ENCODE data around the gene NELL1.

NELL1 gene

DNA sequence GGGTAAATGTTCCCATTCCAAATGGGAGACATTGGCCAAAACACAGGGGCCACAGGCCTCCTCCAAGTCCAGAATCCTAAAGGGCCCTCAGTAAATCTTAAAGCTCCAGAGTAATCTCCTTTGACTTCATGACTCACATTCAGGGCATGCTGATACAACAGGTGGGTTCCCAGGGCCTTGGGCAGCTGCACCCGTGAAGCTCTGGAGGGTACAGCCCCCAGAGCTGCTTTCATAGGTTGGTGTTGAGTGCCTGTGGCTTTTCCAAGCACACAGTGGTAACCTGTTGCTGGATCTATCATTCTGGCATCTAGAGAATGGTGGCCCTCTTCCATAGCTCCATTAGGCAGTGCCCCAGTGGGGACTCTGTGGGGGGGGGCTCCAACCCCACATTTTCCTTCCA is 54.0 kb downstream of the NELL1 start:
- Mint-ChIP-seq H3K27ac (no peak overlapping the region), H3K9me3 (no peaks in the 10 kb centered on the region), H3K4me3 (no peak overlapping the region), H3K36me3 (ENCODE audit: low read depth) (no peaks in the 10 kb centered on the region), H3K27me3 (ENCODE audit: low read depth, poor library complexity) (peaks cover 4% of the 10 kb centered on the region), H3K4me1 (no peaks in the 10 kb centered on the region)
- TF ChIP-seq, protein P1, sequence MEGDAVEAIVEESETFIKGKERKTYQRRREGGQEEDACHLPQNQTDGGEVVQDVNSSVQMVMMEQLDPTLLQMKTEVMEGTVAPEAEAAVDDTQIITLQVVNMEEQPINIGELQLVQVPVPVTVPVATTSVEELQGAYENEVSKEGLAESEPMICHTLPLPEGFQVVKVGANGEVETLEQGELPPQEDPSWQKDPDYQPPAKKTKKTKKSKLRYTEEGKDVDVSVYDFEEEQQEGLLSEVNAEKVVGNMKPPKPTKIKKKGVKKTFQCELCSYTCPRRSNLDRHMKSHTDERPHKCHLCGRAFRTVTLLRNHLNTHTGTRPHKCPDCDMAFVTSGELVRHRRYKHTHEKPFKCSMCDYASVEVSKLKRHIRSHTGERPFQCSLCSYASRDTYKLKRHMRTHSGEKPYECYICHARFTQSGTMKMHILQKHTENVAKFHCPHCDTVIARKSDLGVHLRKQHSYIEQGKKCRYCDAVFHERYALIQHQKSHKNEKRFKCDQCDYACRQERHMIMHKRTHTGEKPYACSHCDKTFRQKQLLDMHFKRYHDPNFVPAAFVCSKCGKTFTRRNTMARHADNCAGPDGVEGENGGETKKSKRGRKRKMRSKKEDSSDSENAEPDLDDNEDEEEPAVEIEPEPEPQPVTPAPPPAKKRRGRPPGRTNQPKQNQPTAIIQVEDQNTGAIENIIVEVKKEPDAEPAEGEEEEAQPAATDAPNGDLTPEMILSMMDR (IDR thresholded peaks at IDR 0.05) = no peak
- no peak for DNase-seq

DNA sequence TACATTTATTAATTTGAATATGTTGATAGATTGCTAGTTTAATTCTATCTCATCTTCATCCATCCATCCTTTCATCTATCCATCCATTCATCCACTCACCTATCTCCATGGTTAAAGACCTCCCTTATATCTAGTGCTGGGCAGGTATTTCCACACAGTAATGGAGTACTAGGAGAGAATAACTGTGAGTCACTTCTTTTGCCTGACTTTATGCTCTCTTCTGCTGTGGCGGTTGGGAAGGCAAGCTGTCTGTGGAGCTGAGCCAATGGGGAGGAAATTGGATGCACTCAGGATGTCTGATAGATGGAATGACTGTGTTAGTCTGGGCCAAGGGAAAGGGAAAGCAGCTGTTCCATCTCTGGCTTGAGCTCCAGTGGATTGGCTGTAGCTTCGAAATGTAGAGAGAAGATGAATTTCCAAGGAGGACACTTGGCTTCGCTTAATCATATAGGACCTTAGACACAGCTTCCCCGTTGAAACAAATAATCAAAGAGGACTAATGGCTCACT is 60.3 kb downstream of the NELL1 start:
- H3K27ac Mint-ChIP-seq = no peak overlapping the region
- no peak overlapping the region for H3K4me3 Mint-ChIP-seq
- no peaks in the 10 kb centered on the region for H3K4me1 Mint-ChIP-seq
- H3K9me3 Mint-ChIP-seq = no peaks in the 10 kb centered on the region
- TF ChIP-seq, protein P1 (IDR thresholded peaks at IDR 0.05) = no peak
- no peaks in the 10 kb centered on the region for H3K36me3 Mint-ChIP-seq (ENCODE audit: low read depth)
- DNase-seq = no peak
- H3K27me3 Mint-ChIP-seq (ENCODE audit: low read depth, poor library complexity) = no peaks in the 10 kb centered on the region

DNA sequence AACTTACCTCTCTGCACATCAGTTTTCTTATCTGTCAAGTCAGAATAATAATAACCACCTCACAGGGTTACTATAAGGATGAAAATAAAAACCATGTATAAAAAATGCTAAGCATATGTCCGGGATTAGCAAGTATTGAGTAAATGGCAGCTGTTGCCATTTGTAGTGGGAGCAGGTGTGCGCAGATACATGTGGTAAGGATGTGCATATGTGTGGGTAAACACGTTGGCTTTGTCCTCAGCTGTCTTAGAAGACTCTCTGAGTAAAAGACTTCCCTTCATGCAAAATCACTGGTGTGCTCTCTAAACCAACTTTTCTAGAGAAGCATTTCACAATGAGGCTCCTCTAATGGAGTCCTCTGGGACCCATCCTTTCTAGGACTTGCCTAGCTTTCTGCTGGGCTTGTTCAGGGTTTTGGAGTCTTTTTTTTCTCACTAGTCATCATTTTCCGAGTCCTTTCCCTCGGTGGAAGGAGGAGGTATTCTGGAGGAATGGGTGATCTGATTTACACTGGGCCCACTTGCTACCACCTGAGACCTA is 62.4 kb downstream of the NELL1 start:
- Mint-ChIP-seq H3K27ac (no peak overlapping the region), H3K27me3 (ENCODE audit: low read depth, poor library complexity) (no peaks in the 10 kb centered on the region), H3K36me3 (ENCODE audit: low read depth) (no peaks in the 10 kb centered on the region), H3K4me3 (no peak overlapping the region), H3K4me1 (no peaks in the 10 kb centered on the region), H3K9me3 (no peaks in the 10 kb centered on the region)
- no peak for DNase-seq
- TF ChIP-seq, protein P1 (IDR thresholded peaks at IDR 0.05) = no peak

DNA sequence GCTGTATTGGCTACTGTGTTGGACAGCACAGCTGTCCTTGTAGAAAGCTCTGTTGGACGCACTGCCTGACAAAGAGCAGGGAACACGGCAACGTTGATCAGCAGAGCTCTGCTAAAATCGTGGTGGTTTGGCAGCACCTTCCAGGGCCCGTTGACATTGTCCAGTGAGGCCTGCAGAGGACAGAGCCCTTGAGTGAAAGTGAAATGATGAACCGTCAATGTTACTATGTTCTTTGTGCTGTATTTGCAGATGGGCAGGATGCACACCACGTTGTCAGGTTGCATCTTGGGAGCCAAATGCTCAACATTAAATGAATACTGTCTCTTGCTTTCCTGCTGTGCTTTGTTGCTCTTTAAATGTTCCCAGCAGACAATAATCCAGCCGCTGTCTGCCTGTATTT is 69.7 kb downstream of the NELL1 start:
- Mint-ChIP-seq H3K4me1 (no peaks in the 10 kb centered on the region), H3K9me3 (no peaks in the 10 kb centered on the region), H3K27me3 (ENCODE audit: low read depth, poor library complexity) (peaks cover 11% of the 10 kb centered on the region), H3K36me3 (ENCODE audit: low read depth) (no peaks in the 10 kb centered on the region), H3K4me3 (no peak overlapping the region), H3K27ac (no peak overlapping the region)
- DNase-seq = no peak
- TF ChIP-seq, protein P1 (IDR thresholded peaks at IDR 0.05) = no peak

DNA sequence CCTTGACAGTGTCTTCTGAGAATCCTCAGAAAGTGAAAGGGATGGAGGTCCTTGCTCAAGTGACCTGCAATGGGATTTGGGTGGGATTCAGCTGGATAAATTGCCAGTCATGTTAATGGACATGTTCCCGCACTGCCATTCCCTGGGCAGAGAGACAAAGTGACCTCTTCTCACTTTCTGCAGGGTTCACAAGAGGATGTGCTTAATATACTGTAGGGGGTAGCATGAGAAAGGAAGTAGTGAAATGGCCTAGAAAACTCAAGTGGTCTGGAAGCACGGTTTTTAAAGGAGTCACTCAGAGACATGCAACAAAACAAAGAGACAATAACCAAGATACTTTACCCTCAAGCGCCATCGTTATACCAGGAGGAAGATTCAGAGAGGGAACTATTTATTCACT is 70.2 kb downstream of the NELL1 start:
- Mint-ChIP-seq H3K27me3 (ENCODE audit: low read depth, poor library complexity) (peaks cover 11% of the 10 kb centered on the region), H3K4me3 (no peak overlapping the region), H3K9me3 (no peaks in the 10 kb centered on the region), H3K4me1 (no peaks in the 10 kb centered on the region), H3K27ac (no peak overlapping the region), H3K36me3 (ENCODE audit: low read depth) (no peaks in the 10 kb centered on the region)
- DNase-seq = no peak
- TF ChIP-seq, protein P1 (IDR thresholded peaks at IDR 0.05) = no peak

DNA sequence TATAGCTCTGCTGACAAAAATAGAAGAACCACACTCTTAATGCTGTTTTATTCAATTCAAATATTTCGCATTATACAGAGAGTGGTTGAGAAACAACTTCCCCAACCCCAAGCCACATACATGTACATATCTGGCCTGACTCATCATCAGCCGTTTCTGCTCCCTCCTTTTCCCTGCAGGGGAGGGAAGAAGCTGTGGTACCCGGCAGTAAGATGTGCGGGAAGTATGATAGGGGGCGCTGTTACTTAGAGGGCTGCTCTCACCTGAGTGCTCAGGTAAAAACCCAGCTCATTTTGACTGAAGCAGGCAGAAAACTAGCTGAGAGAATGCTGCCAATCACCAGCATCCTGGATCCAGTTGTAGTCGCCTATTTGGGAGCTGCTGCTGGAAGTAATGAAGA is 85.5 kb downstream of the NELL1 start:
- TF ChIP-seq, protein P1 (IDR thresholded peaks at IDR 0.05) = peak; percentile 10
- Mint-ChIP-seq H3K27me3 (ENCODE audit: low read depth, poor library complexity) (no peaks in the 10 kb centered on the region), H3K36me3 (ENCODE audit: low read depth) (no peaks in the 10 kb centered on the region), H3K9me3 (no peaks in the 10 kb centered on the region), H3K4me1 (no peaks in the 10 kb centered on the region), H3K4me3 (no peak overlapping the region), H3K27ac (no peak overlapping the region)
- DNase-seq = no peak
